ENCODE results near the gene ADAMTSL2. TPM values are rescaled to one million over a fixed set of nuclear protein-coding genes. Genes with fewer than 3 reads are reported as not detected.

The ADAMTSL2 gene
- total RNA-seq, 1 donor from 2014 or later = 1.3 TPM

DNA sequence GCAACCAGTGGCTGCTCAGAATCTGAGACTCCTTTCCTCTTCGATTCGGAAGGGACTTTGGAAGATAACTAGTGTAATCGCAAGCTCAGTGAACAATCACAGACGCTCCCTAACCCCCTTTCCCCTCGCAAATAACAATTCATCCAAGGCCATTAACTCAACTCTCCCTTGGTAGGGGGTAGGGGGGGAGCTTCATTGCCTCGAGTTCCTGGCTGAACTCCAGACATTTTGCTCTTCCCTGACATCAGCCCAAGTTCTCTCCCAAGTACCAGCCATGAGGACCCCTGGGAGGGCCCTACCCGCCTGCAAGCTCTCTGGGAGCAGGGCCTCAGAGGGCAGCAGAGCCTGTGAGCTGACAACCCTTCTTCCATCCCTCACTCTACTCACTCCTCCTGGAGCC is 66.2 kb downstream of the ADAMTSL2 start:
- Mint-ChIP-seq H3K36me3 (ENCODE audit: unreplicated experiment) (peaks cover 20% of the 10 kb centered on the region), H3K4me1 (ENCODE audit: low read depth, unreplicated experiment) (peaks cover 11% of the 10 kb centered on the region), H3K9me3 (ENCODE audit: unreplicated experiment) (peaks cover 12% of the 10 kb centered on the region), H3K4me3 (ENCODE audit: unreplicated experiment) (no peak overlapping the region), H3K27ac (ENCODE audit: unreplicated experiment) (no peak overlapping the region), H3K27me3 (ENCODE audit: unreplicated experiment) (peaks cover 12% of the 10 kb centered on the region)
- TF ChIP-seq, protein P1, sequence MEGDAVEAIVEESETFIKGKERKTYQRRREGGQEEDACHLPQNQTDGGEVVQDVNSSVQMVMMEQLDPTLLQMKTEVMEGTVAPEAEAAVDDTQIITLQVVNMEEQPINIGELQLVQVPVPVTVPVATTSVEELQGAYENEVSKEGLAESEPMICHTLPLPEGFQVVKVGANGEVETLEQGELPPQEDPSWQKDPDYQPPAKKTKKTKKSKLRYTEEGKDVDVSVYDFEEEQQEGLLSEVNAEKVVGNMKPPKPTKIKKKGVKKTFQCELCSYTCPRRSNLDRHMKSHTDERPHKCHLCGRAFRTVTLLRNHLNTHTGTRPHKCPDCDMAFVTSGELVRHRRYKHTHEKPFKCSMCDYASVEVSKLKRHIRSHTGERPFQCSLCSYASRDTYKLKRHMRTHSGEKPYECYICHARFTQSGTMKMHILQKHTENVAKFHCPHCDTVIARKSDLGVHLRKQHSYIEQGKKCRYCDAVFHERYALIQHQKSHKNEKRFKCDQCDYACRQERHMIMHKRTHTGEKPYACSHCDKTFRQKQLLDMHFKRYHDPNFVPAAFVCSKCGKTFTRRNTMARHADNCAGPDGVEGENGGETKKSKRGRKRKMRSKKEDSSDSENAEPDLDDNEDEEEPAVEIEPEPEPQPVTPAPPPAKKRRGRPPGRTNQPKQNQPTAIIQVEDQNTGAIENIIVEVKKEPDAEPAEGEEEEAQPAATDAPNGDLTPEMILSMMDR (IDR thresholded peaks at IDR 0.05; ENCODE audit: partially characterized antibody, unreplicated experiment) = no peak
- no peak for DNase-seq

DNA sequence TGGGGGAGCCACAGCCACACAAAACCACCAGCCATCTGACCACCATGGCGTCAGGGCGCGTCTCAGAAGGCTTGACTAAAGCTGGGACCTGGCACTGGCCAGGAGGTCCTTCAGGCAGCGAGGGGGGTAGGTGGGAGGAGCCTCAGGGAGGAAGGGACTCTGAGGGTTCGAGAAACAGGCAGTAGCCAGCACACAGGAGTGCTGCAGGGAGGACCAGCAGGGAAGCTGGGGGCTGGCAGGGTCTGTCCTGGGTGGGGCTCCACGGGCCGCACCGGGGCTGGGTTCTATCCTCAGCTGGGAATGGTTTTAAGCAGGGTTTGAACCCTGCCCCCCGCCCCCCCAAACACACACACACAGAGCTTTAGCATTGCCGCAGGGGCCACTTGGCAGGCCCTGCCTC is 67.2 kb downstream of the ADAMTSL2 start:
- TF ChIP-seq, protein P1 (IDR thresholded peaks at IDR 0.05; ENCODE audit: partially characterized antibody, unreplicated experiment) = no peak
- Mint-ChIP-seq H3K9me3 (ENCODE audit: unreplicated experiment) (peaks cover 10% of the 10 kb centered on the region), H3K36me3 (ENCODE audit: unreplicated experiment) (peaks cover 13% of the 10 kb centered on the region), H3K27me3 (ENCODE audit: unreplicated experiment) (peaks cover 10% of the 10 kb centered on the region), H3K4me3 (ENCODE audit: unreplicated experiment) (no peak overlapping the region), H3K27ac (ENCODE audit: unreplicated experiment) (no peak overlapping the region), H3K4me1 (ENCODE audit: low read depth, unreplicated experiment) (peaks cover 15% of the 10 kb centered on the region)
- peak; percentile 7 for DNase-seq

DNA sequence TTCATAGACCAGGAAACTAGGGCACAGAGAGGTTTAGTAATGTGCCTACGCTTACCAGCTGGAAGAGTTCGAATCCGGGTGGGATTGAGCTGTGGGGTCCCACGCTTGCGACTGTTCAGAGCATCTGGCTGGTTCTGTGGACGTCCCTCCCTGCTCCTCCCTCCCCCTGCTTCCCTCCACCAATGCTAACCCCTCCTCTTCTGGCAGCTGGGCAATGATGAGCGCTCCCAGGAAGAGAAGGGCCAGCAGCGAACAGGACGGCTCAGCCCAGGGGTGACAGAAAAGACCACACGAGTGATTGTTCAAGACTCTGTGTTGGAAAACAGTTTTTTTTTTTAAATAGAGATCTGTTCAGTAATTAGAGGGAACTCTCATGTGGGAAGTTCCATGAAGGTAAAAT is 67.8 kb downstream of the ADAMTSL2 start:
- Mint-ChIP-seq H3K36me3 (ENCODE audit: unreplicated experiment) (peaks cover 8% of the 10 kb centered on the region), H3K27ac (ENCODE audit: unreplicated experiment) (no peak overlapping the region), H3K27me3 (ENCODE audit: unreplicated experiment) (peaks cover 8% of the 10 kb centered on the region), H3K9me3 (ENCODE audit: unreplicated experiment) (peaks cover 6% of the 10 kb centered on the region), H3K4me3 (ENCODE audit: unreplicated experiment) (no peak overlapping the region), H3K4me1 (ENCODE audit: low read depth, unreplicated experiment) (peaks cover 15% of the 10 kb centered on the region)
- TF ChIP-seq, protein P1 (IDR thresholded peaks at IDR 0.05; ENCODE audit: partially characterized antibody, unreplicated experiment) = no peak
- DNase-seq = no peak

DNA sequence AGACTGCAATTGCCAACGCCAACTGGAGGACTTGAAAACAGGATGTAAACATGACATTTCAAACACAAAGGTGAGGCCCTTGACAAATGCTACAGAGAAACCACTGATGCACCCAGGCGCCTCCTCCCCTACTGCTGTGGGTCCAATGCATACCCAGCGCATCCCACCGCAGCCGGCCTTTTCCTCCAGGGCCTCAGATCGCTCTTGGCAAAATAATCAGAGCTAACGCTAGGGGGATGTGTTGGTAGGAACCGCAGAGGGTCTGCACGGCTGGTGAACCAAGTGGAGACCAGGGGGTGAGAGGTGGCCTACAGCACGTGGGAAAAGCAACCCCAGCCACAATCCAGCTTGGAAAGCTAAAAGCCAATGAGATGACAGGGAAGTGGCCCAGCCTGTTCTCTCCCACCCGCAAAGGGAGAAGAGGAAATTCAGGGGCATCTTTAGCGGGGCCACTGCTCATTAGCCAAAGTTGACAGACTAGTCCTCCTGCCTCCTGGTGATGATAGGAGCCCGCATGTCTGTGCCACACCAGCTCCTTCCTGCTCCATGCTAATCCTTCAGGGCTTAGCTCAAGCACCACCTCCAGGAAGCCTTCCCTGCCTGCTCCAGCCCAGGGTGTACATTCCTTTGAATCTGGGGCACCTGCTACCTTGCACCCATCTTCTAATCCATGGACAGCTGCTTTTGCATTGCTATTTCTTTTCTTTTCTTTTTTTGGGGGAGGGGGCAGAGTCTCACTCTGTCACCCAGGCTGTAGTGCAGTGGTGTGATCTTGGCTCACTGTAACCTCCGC is 68.8 kb downstream of the ADAMTSL2 start:
- no peaks in the 10 kb centered on the region for H3K36me3 Mint-ChIP-seq (ENCODE audit: unreplicated experiment)
- H3K4me1 Mint-ChIP-seq (ENCODE audit: low read depth, unreplicated experiment) = peaks cover 15% of the 10 kb centered on the region
- peaks cover 1% of the 10 kb centered on the region for H3K9me3 Mint-ChIP-seq (ENCODE audit: unreplicated experiment)
- H3K27ac Mint-ChIP-seq (ENCODE audit: unreplicated experiment) = no peak overlapping the region
- no peak overlapping the region for H3K4me3 Mint-ChIP-seq (ENCODE audit: unreplicated experiment)
- peaks cover 9% of the 10 kb centered on the region for H3K27me3 Mint-ChIP-seq (ENCODE audit: unreplicated experiment)
- TF ChIP-seq, protein P1 (IDR thresholded peaks at IDR 0.05; ENCODE audit: partially characterized antibody, unreplicated experiment) = no peak
- DNase-seq = no peak

DNA sequence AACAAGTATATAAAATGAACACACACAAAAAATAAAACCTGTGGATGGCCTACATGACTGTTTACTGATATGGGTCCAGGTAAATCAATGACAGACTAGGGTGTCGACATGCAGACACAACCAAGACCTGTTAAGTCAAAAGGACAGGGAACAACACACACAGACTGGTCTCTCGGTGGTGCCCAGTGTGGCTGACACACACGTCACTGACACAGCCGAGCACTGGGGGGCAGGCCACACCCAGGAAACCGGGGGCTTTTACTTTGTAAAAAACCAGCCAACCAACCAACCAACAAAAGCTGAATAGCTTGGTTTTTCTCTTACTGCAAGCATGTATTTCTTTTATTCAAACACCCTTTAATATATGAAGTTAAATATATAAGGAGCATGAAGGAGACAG is 69.7 kb downstream of the ADAMTSL2 start:
- TF ChIP-seq, protein P1 (IDR thresholded peaks at IDR 0.05; ENCODE audit: partially characterized antibody, unreplicated experiment) = no peak
- Mint-ChIP-seq H3K27ac (ENCODE audit: unreplicated experiment) (no peak overlapping the region), H3K36me3 (ENCODE audit: unreplicated experiment) (no peaks in the 10 kb centered on the region), H3K4me3 (ENCODE audit: unreplicated experiment) (no peak overlapping the region), H3K4me1 (ENCODE audit: low read depth, unreplicated experiment) (peaks cover 15% of the 10 kb centered on the region), H3K27me3 (ENCODE audit: unreplicated experiment) (peaks cover 11% of the 10 kb centered on the region), H3K9me3 (ENCODE audit: unreplicated experiment) (peaks cover 1% of the 10 kb centered on the region)
- DNase-seq = no peak

Data from glutamatergic neuron (in vitro differentiated cells).